ENCODE results near the gene TAF1A.
"Not testable (repeated sequence)": the region's sequence is repeated elsewhere in the genome, so short reads cannot be mapped to it uniquely, and the experiment has no call there.

The TAF1A gene

GRCh38 chr1:222617367-222617951 lies 27.7 kb upstream of the TAF1A start:
- Histone ChIP-seq H3K9ac (ENCODE audit: insufficient read length, low read depth) (peak overlapping the region; percentile 72), H3K27me3 (ENCODE audit: insufficient read depth, insufficient read length) (peaks cover 8% of the 10 kb centered on the region), H3K4me3 (ENCODE audit: insufficient read length, low read depth) (peak overlapping the region; percentile 36), H3K36me3 (ENCODE audit: insufficient read depth, insufficient read length, low read length) (peaks cover 12% of the 10 kb centered on the region), H3K4me1 (ENCODE audit: insufficient read depth, insufficient read length) (no peaks in the 10 kb centered on the region), H3K9me3 (ENCODE audit: insufficient read depth, low read length) (no peaks in the 10 kb centered on the region)
- DNase-seq (ENCODE audit: low read depth, low spot score): peak; percentile 97
- TF ChIP-seq SUZ12 (IDR thresholded peaks at IDR 0.05; ENCODE audit: extremely low read depth, insufficient read depth, insufficient read length) (no peak), YY1 (IDR thresholded peaks at IDR 0.05; ENCODE audit: insufficient read depth, insufficient read length) (no peak), ZNF274 (IDR thresholded peaks at IDR 0.05; ENCODE audit: low read depth, low read length) (no peak)

GRCh38 chr1:222616525-222616924 lies 26.8 kb upstream of the TAF1A start:
- no peaks in the 10 kb centered on the region for H3K9me3 ChIP-seq (ENCODE audit: insufficient read depth, low read length)
- no peaks in the 10 kb centered on the region for H3K4me1 ChIP-seq (ENCODE audit: insufficient read depth, insufficient read length)
- H3K36me3 ChIP-seq (ENCODE audit: insufficient read depth, insufficient read length, low read length): peaks cover 6% of the 10 kb centered on the region
- DNase-seq (ENCODE audit: low read depth, low spot score): no peak
- H3K4me3 ChIP-seq (ENCODE audit: insufficient read length, low read depth): no peak overlapping the region
- TF ChIP-seq SUZ12 (IDR thresholded peaks at IDR 0.05; ENCODE audit: extremely low read depth, insufficient read depth, insufficient read length): no peak
- no peak for TF ChIP-seq ZNF274 (IDR thresholded peaks at IDR 0.05; ENCODE audit: low read depth, low read length)
- TF ChIP-seq YY1 (IDR thresholded peaks at IDR 0.05; ENCODE audit: insufficient read depth, insufficient read length): no peak
- H3K9ac ChIP-seq (ENCODE audit: insufficient read length, low read depth): no peak overlapping the region
- H3K27me3 ChIP-seq (ENCODE audit: insufficient read depth, insufficient read length): peaks cover 8% of the 10 kb centered on the region

- no peak for TF ChIP-seq SUZ12 (IDR thresholded peaks at IDR 0.05; ENCODE audit: extremely low read depth, insufficient read depth, insufficient read length)
- no peak for TF ChIP-seq YY1 (IDR thresholded peaks at IDR 0.05; ENCODE audit: insufficient read depth, insufficient read length)
- TF ChIP-seq ZNF274 (IDR thresholded peaks at IDR 0.05; ENCODE audit: low read depth, low read length): no peak
- no peak for DNase-seq (ENCODE audit: low read depth, low spot score)
- Histone ChIP-seq H3K4me3 (ENCODE audit: insufficient read length, low read depth) (no peak overlapping the region), H3K36me3 (ENCODE audit: insufficient read depth, insufficient read length, low read length) (no peaks in the 10 kb centered on the region), H3K4me1 (ENCODE audit: insufficient read depth, insufficient read length) (no peaks in the 10 kb centered on the region), H3K9me3 (ENCODE audit: insufficient read depth, low read length) (peaks cover 10% of the 10 kb centered on the region; the same call in 1 of the 2 replicates), H3K9ac (ENCODE audit: insufficient read length, low read depth) (no peak overlapping the region), H3K27me3 (ENCODE audit: insufficient read depth, insufficient read length) (peaks cover 1% of the 10 kb centered on the region)
Measured at GRCh38 chr1:222613627-222614026, 23.9 kb upstream of the TAF1A start.

GRCh38 chr1:222610728-222611127 lies 21.0 kb upstream of the TAF1A start:
- Histone ChIP-seq H3K9me3 (ENCODE audit: insufficient read depth, low read length) (peaks cover 19% of the 10 kb centered on the region; the same call in 1 of the 2 replicates), H3K4me1 (ENCODE audit: insufficient read depth, insufficient read length) (no peaks in the 10 kb centered on the region), H3K9ac (ENCODE audit: insufficient read length, low read depth) (no peak overlapping the region), H3K36me3 (ENCODE audit: insufficient read depth, insufficient read length, low read length) (no peaks in the 10 kb centered on the region), H3K4me3 (ENCODE audit: insufficient read length, low read depth) (no peak overlapping the region), H3K27me3 (ENCODE audit: insufficient read depth, insufficient read length) (no peaks in the 10 kb centered on the region)
- no peak for TF ChIP-seq YY1 (IDR thresholded peaks at IDR 0.05; ENCODE audit: insufficient read depth, insufficient read length)
- TF ChIP-seq SUZ12 (IDR thresholded peaks at IDR 0.05; ENCODE audit: extremely low read depth, insufficient read depth, insufficient read length): no peak
- TF ChIP-seq ZNF274 (IDR thresholded peaks at IDR 0.05; ENCODE audit: low read depth, low read length): no peak
- no peak for DNase-seq (ENCODE audit: low read depth, low spot score)

- H3K4me3 ChIP-seq (ENCODE audit: insufficient read length, low read depth); H3K36me3 ChIP-seq (ENCODE audit: insufficient read depth, insufficient read length, low read length); H3K9ac ChIP-seq (ENCODE audit: insufficient read length, low read depth); DNase-seq (ENCODE audit: low read depth, low spot score); H3K27me3 ChIP-seq (ENCODE audit: insufficient read depth, insufficient read length); H3K4me1 ChIP-seq (ENCODE audit: insufficient read depth, insufficient read length): not testable (repeated sequence)
- peaks cover 19% of the 10 kb centered on the region; the same call in 1 of the 2 replicates for H3K9me3 ChIP-seq (ENCODE audit: insufficient read depth, low read length)
Measured at GRCh38 chr1:222609111-222609510, 19.4 kb upstream of the TAF1A start.

GRCh38 chr1:222606757-222607156 lies 17.0 kb upstream of the TAF1A start:
- no peak overlapping the region for H3K9ac ChIP-seq (ENCODE audit: insufficient read length, low read depth)
- H3K36me3 ChIP-seq (ENCODE audit: insufficient read depth, insufficient read length, low read length): no peaks in the 10 kb centered on the region
- no peaks in the 10 kb centered on the region for H3K27me3 ChIP-seq (ENCODE audit: insufficient read depth, insufficient read length)
- H3K4me1 ChIP-seq (ENCODE audit: insufficient read depth, insufficient read length): no peaks in the 10 kb centered on the region
- no peak overlapping the region for H3K4me3 ChIP-seq (ENCODE audit: insufficient read length, low read depth)
- no peak for DNase-seq (ENCODE audit: low read depth, low spot score)
- no peak for TF ChIP-seq ZNF274 (IDR thresholded peaks at IDR 0.05; ENCODE audit: low read depth, low read length)
- TF ChIP-seq SUZ12 (IDR thresholded peaks at IDR 0.05; ENCODE audit: extremely low read depth, insufficient read depth, insufficient read length): no peak
- TF ChIP-seq YY1 (IDR thresholded peaks at IDR 0.05; ENCODE audit: insufficient read depth, insufficient read length): no peak
- H3K9me3 ChIP-seq (ENCODE audit: insufficient read depth, low read length): peaks cover 19% of the 10 kb centered on the region; the same call in 1 of the 2 replicates

GRCh38 chr1:222601257-222601656 lies 11.5 kb upstream of the TAF1A start:
- no peak overlapping the region for H3K9ac ChIP-seq (ENCODE audit: insufficient read length, low read depth)
- H3K27me3 ChIP-seq (ENCODE audit: insufficient read depth, insufficient read length): no peaks in the 10 kb centered on the region
- no peaks in the 10 kb centered on the region for H3K36me3 ChIP-seq (ENCODE audit: insufficient read depth, insufficient read length, low read length)
- H3K9me3 ChIP-seq (ENCODE audit: insufficient read depth, low read length): no peaks in the 10 kb centered on the region
- TF ChIP-seq ZNF274 (IDR thresholded peaks at IDR 0.05; ENCODE audit: low read depth, low read length) (no peak), YY1 (IDR thresholded peaks at IDR 0.05; ENCODE audit: insufficient read depth, insufficient read length) (no peak), SUZ12 (IDR thresholded peaks at IDR 0.05; ENCODE audit: extremely low read depth, insufficient read depth, insufficient read length) (no peak)
- no peak overlapping the region for H3K4me3 ChIP-seq (ENCODE audit: insufficient read length, low read depth)
- no peaks in the 10 kb centered on the region for H3K4me1 ChIP-seq (ENCODE audit: insufficient read depth, insufficient read length)
- DNase-seq (ENCODE audit: low read depth, low spot score): no peak
